GM12891 (cell line): ENCODE measurements around the gene CCDC171.
"Not testable (repeated sequence)": the region's sequence is repeated elsewhere in the genome, so short reads cannot be mapped to it uniquely, and the experiment has no call there.

ENCODE experiments used
- DNase-seq: peaks from one replicate; pipeline ENCODE4 v3.0.0; 2011; ENCODE audit warnings: low spot score; ENCODE audit not compliant: insufficient read length
- FAIRE-seq: peaks from 2 replicates; lab custom pipeline; 2011; peaks lifted over from hg19 to GRCh38; lab: Jason Lieb, UNC
- PAX5 ChIP-seq: IDR thresholded peaks from 2 replicates; pipeline ENCODE4 v1.6.1; 2011; ENCODE audit warnings: low read length, moderate library complexity, mild to moderate bottlenecking; ENCODE audit not compliant: insufficient read depth, severe bottlenecking
- POLR2A ChIP-seq: IDR thresholded peaks from 2 replicates; pipeline ENCODE4 v1.6.1; 2011; ENCODE audit warnings: low read depth, low read length, control low read depth
- POLR2AphosphoS5 ChIP-seq: IDR thresholded peaks from 2 replicates; pipeline ENCODE4 v1.6.1; 2011; ENCODE audit warnings: low read depth, low read length, control low read depth
- POU2F2 ChIP-seq: IDR thresholded peaks from 2 replicates; pipeline ENCODE4 v1.6.1; 2011; ENCODE audit warnings: low read depth, mild to moderate bottlenecking, control low read depth, low read length, moderate library complexity
- SPI1 ChIP-seq: IDR thresholded peaks from 2 replicates; pipeline ENCODE4 v1.6.1; 2011; ENCODE audit warnings: low read depth, low read length, control low read depth
- TAF1 ChIP-seq: IDR thresholded peaks from 2 replicates; pipeline ENCODE4 v1.6.1; 2011; ENCODE audit warnings: low read depth, low read length, control low read depth

Gene CCDC171

GRCh38 chr9:15549611-15550010, 3.2 kb upstream of the CCDC171 start:
- TF ChIP-seq PAX5 (no peak), POU2F2 (no peak), SPI1 (no peak), POLR2A (no peak), TAF1 (no peak), POLR2AphosphoS5 (no peak)
- no peak for DNase-seq
- FAIRE-seq: no peak

GRCh38 chr9:15553528-15553898, 670 bp downstream of the CCDC171 start:
- TF ChIP-seq POLR2A (no peak), POU2F2 (no peak), PAX5 (no peak), POLR2AphosphoS5 (no peak), SPI1 (no peak), TAF1 (no peak)
- FAIRE-seq (peak; percentile 59), DNase-seq (no peak)

- FAIRE-seq: no peak
- TF ChIP-seq POLR2AphosphoS5: no peak
- no peak for TF ChIP-seq TAF1
- no peak for TF ChIP-seq SPI1
- TF ChIP-seq POU2F2: no peak
- TF ChIP-seq POLR2A: no peak
- TF ChIP-seq PAX5: no peak
- DNase-seq: no peak
These were observed 17.9 kb downstream of the CCDC171 start for GRCh38 chr9:15570769-15571168.

GRCh38 chr9:15572200-15572770, 19.4 kb downstream of the CCDC171 start:
- no peak for FAIRE-seq
- DNase-seq: no peak
- TF ChIP-seq POLR2A (no peak), POU2F2 (no peak), TAF1 (no peak), SPI1 (no peak), POLR2AphosphoS5 (no peak), PAX5 (no peak)

- TF ChIP-seq POLR2AphosphoS5: no peak
- no peak for TF ChIP-seq SPI1
- TF ChIP-seq POLR2A: no peak
- no peak for TF ChIP-seq TAF1
- TF ChIP-seq PAX5: no peak
- TF ChIP-seq POU2F2: no peak
- no peak for FAIRE-seq
- DNase-seq: no peak
These were observed 23.7 kb downstream of the CCDC171 start for GRCh38 chr9:15576350-15577050.

- no peak for TF ChIP-seq POU2F2
- TF ChIP-seq SPI1: no peak
- no peak for TF ChIP-seq POLR2AphosphoS5
- no peak for TF ChIP-seq TAF1
- TF ChIP-seq PAX5: no peak
- no peak for TF ChIP-seq POLR2A
- FAIRE-seq (no peak), DNase-seq (no peak)
These were observed 25.9 kb downstream of the CCDC171 start for GRCh38 chr9:15578714-15579113.

GRCh38 chr9:15584379-15584778, 31.5 kb downstream of the CCDC171 start:
- FAIRE-seq (no peak), DNase-seq (no peak)
- no peak for TF ChIP-seq PAX5
- no peak for TF ChIP-seq POLR2A
- TF ChIP-seq TAF1: no peak
- TF ChIP-seq SPI1: no peak
- no peak for TF ChIP-seq POLR2AphosphoS5
- TF ChIP-seq POU2F2: no peak

- FAIRE-seq (no peak), DNase-seq (no peak)
- no peak for TF ChIP-seq POLR2A
- TF ChIP-seq PAX5: no peak
- no peak for TF ChIP-seq TAF1
- no peak for TF ChIP-seq POU2F2
- no peak for TF ChIP-seq SPI1
- TF ChIP-seq POLR2AphosphoS5: no peak
These were observed 39.5 kb downstream of the CCDC171 start for GRCh38 chr9:15592317-15592716.

GRCh38 chr9:15592940-15593339, 40.1 kb downstream of the CCDC171 start:
- FAIRE-seq, DNase-seq: not testable (repeated sequence)

GRCh38 chr9:15600666-15601330, 48.0 kb downstream of the CCDC171 start:
- FAIRE-seq, DNase-seq: not testable (repeated sequence)
